Liver (tissue), 9 donors: Measurements from ENCODE around the gene DCTPP1. TPM values are rescaled to one million over a fixed set of nuclear protein-coding genes. Genes with fewer than 3 reads are reported as not detected.

ENCODE experiments used
- DNase-seq: peaks from one replicate; pipeline ENCODE4 v3.0.0-alpha.2; 2017; ENCODE audit warnings: low spot score
- H3K27ac ChIP-seq, 2 donors: one replicate each; pipeline ENCODE4 v1.7.0; 2013; ENCODE audit warnings: inconsistent platforms in 2 of 2, low read length in 2 of 2, control low read depth in 1 of 2, low read depth in 1 of 2, mild to moderate bottlenecking in 1 of 2
- H3K27me3 ChIP-seq, 4 donors: one replicate each; pipeline versions ENCODE4 v1.6.1 to v1.7.0; 2013; ENCODE audit warnings: low read length in 3 of 4, inconsistent platforms in 1 of 4, mild to moderate bottlenecking in 1 of 4, moderate library complexity in 1 of 4; ENCODE audit not compliant: control insufficient read depth in 4 of 4, insufficient read depth in 4 of 4
- H3K36me3 ChIP-seq, 4 donors: one replicate each; pipeline versions ENCODE4 v1.6.1 to v1.7.0; 2013; ENCODE audit warnings: low read length in 3 of 4, mild to moderate bottlenecking in 3 of 4, low read depth in 1 of 4, moderate library complexity in 1 of 4; ENCODE audit not compliant: control insufficient read depth in 4 of 4, insufficient read depth in 3 of 4
- H3K4me1 ChIP-seq, 4 donors: one replicate each; pipeline versions ENCODE4 v1.6.1 to v1.7.0; 2013; ENCODE audit warnings: low read length in 3 of 4, mild to moderate bottlenecking in 3 of 4, moderate library complexity in 1 of 4; ENCODE audit not compliant: control insufficient read depth in 4 of 4, insufficient read depth in 4 of 4
- H3K4me3 ChIP-seq, 3 donors: one replicate each; pipeline versions ENCODE4 v1.6.1 to v1.7.0; 2013; ENCODE audit warnings: low read length in 3 of 3, control low read depth in 1 of 3, low read depth in 1 of 3, mild to moderate bottlenecking in 1 of 3
- H3K9ac ChIP-seq, 2 donors: one replicate each; pipeline ENCODE4 v1.7.0; 2013; ENCODE audit warnings: low read length in 2 of 2, mild to moderate bottlenecking in 2 of 2, moderate library complexity in 2 of 2, control low read depth in 1 of 2, low read depth in 1 of 2
- H3K9me3 ChIP-seq, 4 donors: one replicate each; pipeline versions ENCODE4 v1.6.1 to v1.7.0; 2013; ENCODE audit warnings: low read length in 3 of 4; ENCODE audit not compliant: control insufficient read depth in 4 of 4
- CTCF ChIP-seq: fragments of 150-350 bp; IDR thresholded peaks from 2 replicates; pipeline ENCODE4 v1.5.1; 2017; ENCODE audit warnings: improper control_type of control experiment, low read depth, low read length; ENCODE audit not compliant: missing input control
- EGR1 ChIP-seq, 2 donors: IDR thresholded peaks; 2 replicates each; pipeline ENCODE4 v1.6.1; 2016 to 2018; ENCODE audit warnings: antibody characterized with exemption in 2 of 2, low read depth in 2 of 2
- FOXA1 ChIP-seq: IDR thresholded peaks from 2 replicates; pipeline ENCODE4 v1.6.1; 2016; ENCODE audit warnings: antibody characterized with exemption
- FOXA2 ChIP-seq: IDR thresholded peaks from 2 replicates; pipeline ENCODE4 v1.6.1; 2016; ENCODE audit warnings: antibody characterized with exemption
- GABPA ChIP-seq, 2 donors: IDR thresholded peaks in 1 of 2; conservative IDR thresholded peaks in 1 of 2; 2 replicates each; pipeline ENCODE4 v1.6.1; 2016; ENCODE audit warnings: antibody characterized with exemption in 2 of 2, mild to moderate bottlenecking in 1 of 2, moderate library complexity in 1 of 2
- HNF4A ChIP-seq, 2 donors: conservative IDR thresholded peaks; 2 replicates each; pipeline ENCODE4 v1.6.1; 2016; ENCODE audit warnings: antibody characterized with exemption in 2 of 2, mild to moderate bottlenecking in 2 of 2
- HNF4G ChIP-seq: IDR thresholded peaks from 2 replicates; pipeline ENCODE4 v1.6.1; 2016; ENCODE audit warnings: antibody characterized with exemption
- JUND ChIP-seq, 2 donors: IDR thresholded peaks; 2 replicates each; pipeline ENCODE4 v1.6.1; 2016; ENCODE audit warnings: antibody characterized with exemption in 2 of 2
- MAX ChIP-seq: IDR thresholded peaks from 2 replicates; pipeline ENCODE4 v1.6.1; 2016; ENCODE audit warnings: antibody characterized with exemption
- NR2F2 ChIP-seq: IDR thresholded peaks from 2 replicates; pipeline ENCODE4 v1.6.1; 2016; ENCODE audit warnings: antibody characterized with exemption
- RAD21 ChIP-seq, 2 donors: IDR thresholded peaks; 2 replicates each; pipeline ENCODE4 v1.6.1; 2016; ENCODE audit warnings: antibody characterized with exemption in 2 of 2, mild to moderate bottlenecking in 2 of 2
- REST ChIP-seq: IDR thresholded peaks from 2 replicates; pipeline ENCODE4 v1.6.1; 2016; ENCODE audit warnings: antibody characterized with exemption, mild to moderate bottlenecking
- RXRA ChIP-seq, 2 donors: IDR thresholded peaks; 2 replicates each; pipeline ENCODE4 v1.6.1; 2017 to 2018; ENCODE audit warnings: antibody characterized with exemption in 2 of 2, mild to moderate bottlenecking in 1 of 2
- SP1 ChIP-seq: IDR thresholded peaks from 2 replicates; pipeline ENCODE4 v1.6.1; 2018; ENCODE audit warnings: antibody characterized with exemption, mild to moderate bottlenecking
- TAF1 ChIP-seq: conservative IDR thresholded peaks from 2 replicates; pipeline ENCODE4 v1.6.1; 2016; ENCODE audit warnings: antibody characterized with exemption, mild to moderate bottlenecking
- YY1 ChIP-seq: IDR thresholded peaks from 2 replicates; pipeline ENCODE4 v1.6.1; 2016; ENCODE audit warnings: antibody characterized with exemption, mild to moderate bottlenecking
- WGBS: extraction: QIAGEN DNeasy Blood & Tissue Kit; methylation state at CpG from one replicate; pipeline ENCODE4 v1.1.7; 2013; 5-methylcytosine and 5-hydroxymethylcytosine counted together
- polyA plus RNA-seq, 2 donors: library from polyadenylated mRNA; stranded (reverse) in 1 of 2; unstranded in 1 of 2; fragments of 200-250 nt in 1 of 2; fragments of >200 nt in 1 of 2; fragmentation: Nextera tagmentation in 1 of 2; extraction: Ambion mirVana in 1 of 2; gene quantifications; one replicate each; pipeline versions ENCODE4 v1.2.1 to v1.2.3, GENCODE V29; 2013 to 2015
- total RNA-seq, 2 donors: library from RNA; depleted of rRNA; stranded (reverse); fragments of >200 nt; gene quantifications; one replicate each; pipeline ENCODE4 v1.2.3, GENCODE V29; 2014
- TF ChIP-seq, protein P1 (sequence below): IDR thresholded peaks from 2 replicates; pipeline ENCODE4 v1.6.1; 2016; ENCODE audit warnings: antibody characterized with exemption
- TF ChIP-seq, protein P2 (sequence below): IDR thresholded peaks from 2 replicates; pipeline ENCODE4 v1.6.1; 2016; ENCODE audit warnings: antibody characterized with exemption
- donor health status: healthy.
- donor health status: healthy.
- donor health status: healthy.
- donor health status: healthy.
- donor health status: healthy.

The DCTPP1 gene
- total and polyA plus RNA-seq, 4 donors: 6.0 to 18.8 (median 15.0) TPM

GRCh38 chr16:30406795-30407101 is 23.1 kb downstream of the DCTPP1 start:
- Histone ChIP-seq H3K9ac (peak overlapping the region in 1 of 2 donors; percentile 89), H3K27ac (peak overlapping the region; percentile 78 to 87)
- WGBS: 23% methylated on average over 14 of the region's 14 CpGs

More at GRCh38 chr16:30406795-30407101, 23.1 kb downstream of the DCTPP1 start:
- no peaks in the 10 kb centered on the region for H3K36me3 ChIP-seq
- H3K27me3 ChIP-seq: no peaks in the 10 kb centered on the region
- DNase-seq: no peak
- TF ChIP-seq MAX (no peak), RXRA (IDR thresholded peaks at IDR 0.05) (no peak), HNF4G (no peak), REST (no peak), FOXA1 (no peak), FOXA2 (no peak), TAF1 (no peak), JUND (IDR thresholded peaks at IDR 0.05) (no peak), YY1 (no peak), RAD21 (IDR thresholded peaks at IDR 0.05) (no peak), CTCF (no peak), GABPA (IDR thresholded peaks at IDR 0.05 in 1 of 2, conservative IDR thresholded peaks at IDR 0.05 in 1 of 2) (no peak), SP1 (no peak), HNF4A (conservative IDR thresholded peaks at IDR 0.05) (no peak), NR2F2 (no peak), EGR1 (IDR thresholded peaks at IDR 0.05; ENCODE audit: low read depth in 2 of 2) (no peak)
- TF ChIP-seq, protein P1, sequence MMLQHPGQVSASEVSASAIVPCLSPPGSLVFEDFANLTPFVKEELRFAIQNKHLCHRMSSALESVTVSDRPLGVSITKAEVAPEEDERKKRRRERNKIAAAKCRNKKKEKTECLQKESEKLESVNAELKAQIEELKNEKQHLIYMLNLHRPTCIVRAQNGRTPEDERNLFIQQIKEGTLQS: no peak
- TF ChIP-seq, protein P2, sequence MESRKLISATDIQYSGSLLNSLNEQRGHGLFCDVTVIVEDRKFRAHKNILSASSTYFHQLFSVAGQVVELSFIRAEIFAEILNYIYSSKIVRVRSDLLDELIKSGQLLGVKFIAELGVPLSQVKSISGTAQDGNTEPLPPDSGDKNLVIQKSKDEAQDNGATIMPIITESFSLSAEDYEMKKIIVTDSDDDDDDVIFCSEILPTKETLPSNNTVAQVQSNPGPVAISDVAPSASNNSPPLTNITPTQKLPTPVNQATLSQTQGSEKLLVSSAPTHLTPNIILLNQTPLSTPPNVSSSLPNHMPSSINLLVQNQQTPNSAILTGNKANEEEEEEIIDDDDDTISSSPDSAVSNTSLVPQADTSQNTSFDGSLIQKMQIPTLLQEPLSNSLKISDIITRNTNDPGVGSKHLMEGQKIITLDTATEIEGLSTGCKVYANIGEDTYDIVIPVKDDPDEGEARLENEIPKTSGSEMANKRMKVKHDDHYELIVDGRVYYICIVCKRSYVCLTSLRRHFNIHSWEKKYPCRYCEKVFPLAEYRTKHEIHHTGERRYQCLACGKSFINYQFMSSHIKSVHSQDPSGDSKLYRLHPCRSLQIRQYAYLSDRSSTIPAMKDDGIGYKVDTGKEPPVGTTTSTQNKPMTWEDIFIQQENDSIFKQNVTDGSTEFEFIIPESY: no peak
- peak overlapping the region; percentile 30 to 74 (median 51) for H3K4me3 ChIP-seq
- peaks cover 10 to 37% (median 30%) of the 10 kb centered on the region in 4 donors for H3K4me1 ChIP-seq
- no peaks in the 10 kb centered on the region for H3K9me3 ChIP-seq
